Measurements from ENCODE around the gene OGDH. TPM values are rescaled to one million over a fixed set of nuclear protein-coding genes. Genes with fewer than 3 reads are reported as not detected.

OGDH gene
- total RNA-seq, 1 donor from 2014 or later = 80.0 TPM

- TF ChIP-seq CTCF (IDR thresholded peaks at IDR 0.05) = no peak
- Mint-ChIP-seq H3K27ac (ENCODE audit: unreplicated experiment) (peak overlapping the region; percentile 91), H3K4me3 (ENCODE audit: unreplicated experiment) (no peak overlapping the region), H3K9me3 (ENCODE audit: low read depth) (no peaks in the 10 kb centered on the region), H3K4me1 (ENCODE audit: low read depth) (peaks cover 76% of the 10 kb centered on the region), H3K27me3 (ENCODE audit: low read depth) (no peaks in the 10 kb centered on the region), H3K36me3 (ENCODE audit: low read depth) (peaks cover 2% of the 10 kb centered on the region)
- no peak for DNase-seq (ENCODE audit: low spot score)
These were observed 27.9 kb downstream of the OGDH start for GRCh38 chr7:44634187-44634838.

GRCh38 chr7:44634839-44635591 lies 28.6 kb downstream of the OGDH start:
- H3K27me3 Mint-ChIP-seq (ENCODE audit: low read depth) = no peaks in the 10 kb centered on the region
- peak overlapping the region; percentile 70 for H3K27ac Mint-ChIP-seq (ENCODE audit: unreplicated experiment)
- peaks cover 2% of the 10 kb centered on the region for H3K36me3 Mint-ChIP-seq (ENCODE audit: low read depth)
- H3K4me1 Mint-ChIP-seq (ENCODE audit: low read depth) = peaks cover 80% of the 10 kb centered on the region
- H3K4me3 Mint-ChIP-seq (ENCODE audit: unreplicated experiment) = no peak overlapping the region
- no peak for DNase-seq (ENCODE audit: low spot score)
- no peak for TF ChIP-seq CTCF (IDR thresholded peaks at IDR 0.05)
- no peaks in the 10 kb centered on the region for H3K9me3 Mint-ChIP-seq (ENCODE audit: low read depth)

GRCh38 chr7:44636041-44636584 lies 29.7 kb downstream of the OGDH start:
- no peak for DNase-seq (ENCODE audit: low spot score)
- no peak overlapping the region for H3K27ac Mint-ChIP-seq (ENCODE audit: unreplicated experiment)
- no peak for TF ChIP-seq CTCF (IDR thresholded peaks at IDR 0.05)
- H3K36me3 Mint-ChIP-seq (ENCODE audit: low read depth) = peaks cover 2% of the 10 kb centered on the region
- no peaks in the 10 kb centered on the region for H3K9me3 Mint-ChIP-seq (ENCODE audit: low read depth)
- no peak overlapping the region for H3K4me3 Mint-ChIP-seq (ENCODE audit: unreplicated experiment)
- H3K4me1 Mint-ChIP-seq (ENCODE audit: low read depth) = peaks cover 75% of the 10 kb centered on the region
- no peaks in the 10 kb centered on the region for H3K27me3 Mint-ChIP-seq (ENCODE audit: low read depth)

- Mint-ChIP-seq H3K27me3 (ENCODE audit: low read depth) (no peaks in the 10 kb centered on the region), H3K4me3 (ENCODE audit: unreplicated experiment) (no peak overlapping the region), H3K4me1 (ENCODE audit: low read depth) (peaks cover 67% of the 10 kb centered on the region), H3K36me3 (ENCODE audit: low read depth) (peaks cover 2% of the 10 kb centered on the region), H3K27ac (ENCODE audit: unreplicated experiment) (peak overlapping the region; percentile 69), H3K9me3 (ENCODE audit: low read depth) (no peaks in the 10 kb centered on the region)
- DNase-seq (ENCODE audit: low spot score) = no peak
- no peak for TF ChIP-seq CTCF (IDR thresholded peaks at IDR 0.05)
These were observed 30.5 kb downstream of the OGDH start for GRCh38 chr7:44636926-44637325.

- no peaks in the 10 kb centered on the region for H3K9me3 Mint-ChIP-seq (ENCODE audit: low read depth)
- TF ChIP-seq CTCF (IDR thresholded peaks at IDR 0.05) = no peak
- peak overlapping the region; percentile 99 for H3K27ac Mint-ChIP-seq (ENCODE audit: unreplicated experiment)
- DNase-seq (ENCODE audit: low spot score) = no peak
- H3K36me3 Mint-ChIP-seq (ENCODE audit: low read depth) = peaks cover 2% of the 10 kb centered on the region
- no peaks in the 10 kb centered on the region for H3K27me3 Mint-ChIP-seq (ENCODE audit: low read depth)
- H3K4me1 Mint-ChIP-seq (ENCODE audit: low read depth) = peaks cover 59% of the 10 kb centered on the region
- H3K4me3 Mint-ChIP-seq (ENCODE audit: unreplicated experiment) = no peak overlapping the region
These were observed 31.6 kb downstream of the OGDH start for GRCh38 chr7:44637788-44638594.

Data from chondrocyte (in vitro differentiated cells).